RWPE2 (cell line): ENCODE measurements around the gene ZNF423.

Experiments used
- ATAC-seq: fragments of 200-7000 bp; cut with Tn5 transposase; 3 replicates; pipeline ENCODE4 v1.9.1; 2021; ENCODE audit warnings: low read depth
- DNase-seq: peaks from one replicate; pipeline ENCODE4 v3.0.0-alpha.2; 2020; ENCODE audit warnings: low spot score
- H3K27ac ChIP-seq: fragments of 450-650 bp; 2 replicates; pipeline ENCODE4 v1.5.1; 2017; ENCODE audit warnings: mild to moderate bottlenecking; ENCODE audit not compliant: poor library complexity, severe bottlenecking
- H3K27me3 ChIP-seq: fragments of 250-450 bp; sonication (Bioruptor Pico); 2 replicates; pipeline ENCODE4 v1.5.1; 2021; ENCODE audit warnings: mild to moderate bottlenecking, moderate library complexity; ENCODE audit not compliant: insufficient read depth, poor library complexity, severe bottlenecking
- H3K36me3 ChIP-seq: fragments of 250-450 bp; sonication (Bioruptor Pico); 2 replicates; pipeline ENCODE4 v1.5.1; 2020; ENCODE audit warnings: low read depth, mild to moderate bottlenecking, moderate library complexity
- H3K4me1 ChIP-seq: fragments of 250-450 bp; sonication (Bioruptor Pico); 2 replicates; pipeline ENCODE4 v1.5.1; 2021; ENCODE audit warnings: mild to moderate bottlenecking, moderate library complexity; ENCODE audit not compliant: insufficient read depth, poor library complexity, severe bottlenecking
- H3K4me3 ChIP-seq: fragments of 250-450 bp; sonication (Bioruptor Pico); 2 replicates; pipeline ENCODE4 v1.5.1; 2021; ENCODE audit warnings: mild to moderate bottlenecking, moderate library complexity; ENCODE audit not compliant: severe bottlenecking
- H3K9me3 ChIP-seq: fragments of 250-450 bp; sonication (Bioruptor Pico); 2 replicates; pipeline ENCODE4 v1.5.1; 2021; ENCODE audit warnings: mild to moderate bottlenecking, moderate library complexity; ENCODE audit not compliant: severe bottlenecking
- CTCF ChIP-seq: fragments of 450-650 bp; IDR thresholded peaks from one replicate; pipeline ENCODE4 v1.5.1; 2017; ENCODE audit warnings: mild to moderate bottlenecking, moderate library complexity; ENCODE audit not compliant: poor library complexity, severe bottlenecking

Gene ZNF423

GRCh38 chr16:49653173-49653570 is 202.7 kb downstream of the ZNF423 start:
- H3K27ac ChIP-seq, result no peak overlapping the region
- DNase-seq (no peak), ATAC-seq (no peak)
- no peak overlapping the region for H3K4me3 ChIP-seq
- peaks cover 3% of the 10 kb centered on the region for H3K9me3 ChIP-seq
- H3K27me3 ChIP-seq, result no peaks in the 10 kb centered on the region
- H3K4me1 ChIP-seq, result no peaks in the 10 kb centered on the region
- TF ChIP-seq CTCF, result no peak
- no peaks in the 10 kb centered on the region for H3K36me3 ChIP-seq

DNA sequence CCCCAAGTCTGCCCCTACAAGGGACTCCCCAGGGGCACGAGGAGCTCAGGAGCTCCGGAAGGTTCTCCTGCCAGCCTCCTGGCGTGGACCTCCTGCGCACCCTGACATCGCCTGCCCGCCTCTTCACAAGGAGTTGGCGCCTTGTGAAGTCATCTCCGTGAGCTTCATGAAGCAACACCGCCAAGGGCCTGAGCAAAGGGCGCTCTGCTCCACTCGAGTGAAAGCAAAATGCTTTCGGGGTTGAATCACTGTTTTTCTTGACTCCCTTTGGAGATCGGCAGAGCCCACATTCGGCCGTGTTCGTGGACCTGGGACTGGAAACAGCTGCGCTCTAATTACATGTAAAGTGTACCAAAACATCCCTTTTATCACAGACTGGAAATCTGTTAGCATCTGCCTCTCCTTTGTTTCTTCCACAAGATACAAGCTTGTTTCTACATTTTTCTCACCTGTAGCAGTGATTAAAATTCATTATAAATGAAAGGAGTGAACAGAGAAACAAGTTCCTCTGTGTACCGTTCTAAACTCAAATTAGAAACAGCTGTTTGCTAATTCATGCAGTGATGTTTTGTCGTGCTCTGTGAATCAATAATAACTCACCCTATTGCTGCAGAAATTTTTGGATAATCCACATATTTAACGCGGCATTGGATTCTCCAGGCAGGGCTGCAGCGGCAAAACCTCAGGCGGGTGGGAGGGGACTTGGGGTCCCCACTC is 203.3 kb downstream of the ZNF423 start:
- DNase-seq, result no peak
- Histone ChIP-seq H3K4me1 (no peaks in the 10 kb centered on the region), H3K9me3 (peaks cover 3% of the 10 kb centered on the region), H3K4me3 (no peak overlapping the region), H3K27ac (no peak overlapping the region), H3K36me3 (no peaks in the 10 kb centered on the region), H3K27me3 (no peaks in the 10 kb centered on the region)
- TF ChIP-seq CTCF, result no peak
- ATAC-seq, result no peak

GRCh38 chr16:49651996-49652395 is 203.9 kb downstream of the ZNF423 start:
- Histone ChIP-seq H3K27ac (no peak overlapping the region), H3K4me3 (no peak overlapping the region), H3K4me1 (no peaks in the 10 kb centered on the region), H3K27me3 (no peaks in the 10 kb centered on the region), H3K9me3 (peaks cover 4% of the 10 kb centered on the region), H3K36me3 (no peaks in the 10 kb centered on the region)
- DNase-seq, result no peak
- no peak for TF ChIP-seq CTCF
- no peak for ATAC-seq

DNA sequence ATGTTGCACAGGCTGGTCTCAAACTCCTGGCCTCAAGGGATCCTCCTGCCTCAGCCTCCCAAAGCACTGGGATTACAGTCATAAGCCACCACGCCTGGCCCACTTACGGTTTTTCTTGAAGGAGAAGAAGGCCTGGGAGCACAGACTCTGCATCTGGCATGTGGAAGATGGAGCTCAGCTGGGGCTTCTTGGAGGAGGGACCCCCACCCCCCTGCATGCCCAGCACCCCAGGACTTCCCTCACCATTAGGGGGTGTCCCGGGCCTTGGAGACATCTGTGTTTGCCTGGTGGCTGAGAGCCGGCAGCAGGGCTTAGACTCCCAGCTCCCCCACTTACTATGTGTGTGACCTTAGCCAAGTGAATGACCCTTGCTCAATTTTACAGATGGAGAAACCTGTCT is 204.7 kb downstream of the ZNF423 start:
- no peak for TF ChIP-seq CTCF
- no peaks in the 10 kb centered on the region for H3K36me3 ChIP-seq
- H3K4me1 ChIP-seq, result no peaks in the 10 kb centered on the region
- H3K27ac ChIP-seq, result no peak overlapping the region
- no peak overlapping the region for H3K4me3 ChIP-seq
- DNase-seq (no peak), ATAC-seq (no peak)
- H3K9me3 ChIP-seq, result peaks cover 6% of the 10 kb centered on the region
- no peaks in the 10 kb centered on the region for H3K27me3 ChIP-seq

DNA sequence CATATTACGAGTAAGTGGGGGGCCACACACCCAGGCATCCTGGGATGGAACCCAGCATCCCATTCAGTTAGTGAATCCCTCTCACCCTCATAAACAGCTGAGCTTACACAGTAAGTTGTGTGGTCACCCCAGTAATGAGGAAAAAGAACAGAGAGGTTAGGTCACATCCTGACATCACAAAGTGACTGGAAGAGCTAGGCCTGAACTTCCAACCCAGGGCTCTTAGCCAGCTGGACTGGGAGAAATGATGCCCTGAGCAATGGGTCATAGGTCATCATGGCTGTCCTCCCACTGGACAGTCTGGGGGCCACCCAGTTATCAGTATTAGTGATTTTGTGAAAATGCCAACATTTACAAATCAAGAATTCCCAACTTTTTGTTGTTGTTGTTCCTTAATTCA is 205.3 kb downstream of the ZNF423 start:
- DNase-seq, result no peak
- no peak for ATAC-seq
- Histone ChIP-seq H3K36me3 (no peaks in the 10 kb centered on the region), H3K27ac (no peak overlapping the region), H3K9me3 (peaks cover 6% of the 10 kb centered on the region), H3K27me3 (no peaks in the 10 kb centered on the region), H3K4me1 (no peaks in the 10 kb centered on the region), H3K4me3 (no peak overlapping the region)
- TF ChIP-seq CTCF, result no peak
